Fibroblast of skin of back (primary cell): ENCODE results near the gene MACF1.

Source experiments
- DNase-seq: peaks from one replicate; pipeline ENCODE4 v3.0.0-alpha.2; 2013

The MACF1 gene

GRCh38 chr1:39358491-39358890, 154.0 kb downstream of the MACF1 start:
- no peak for DNase-seq

- DNase-seq, result no peak
Measured at GRCh38 chr1:39359028-39359570, 154.6 kb downstream of the MACF1 start.

- no peak for DNase-seq
Measured at GRCh38 chr1:39360731-39361130, 156.2 kb downstream of the MACF1 start.

- no peak for DNase-seq
Measured at GRCh38 chr1:39361446-39361845, 157.0 kb downstream of the MACF1 start.

- DNase-seq, result no peak
Measured at GRCh38 chr1:39363267-39363666, 158.8 kb downstream of the MACF1 start.

- no peak for DNase-seq
Measured at GRCh38 chr1:39368045-39368444, 163.6 kb downstream of the MACF1 start.

GRCh38 chr1:39369565-39369964, 165.1 kb downstream of the MACF1 start:
- DNase-seq, result no peak

GRCh38 chr1:39370602-39371001, 166.1 kb downstream of the MACF1 start:
- peak; percentile 46 for DNase-seq

- DNase-seq, result no peak
Measured at GRCh38 chr1:39372105-39372504, 167.6 kb downstream of the MACF1 start.

- DNase-seq, result no peak
Measured at GRCh38 chr1:39376656-39377055, 172.2 kb downstream of the MACF1 start.

GRCh38 chr1:39378377-39378776, 173.9 kb downstream of the MACF1 start:
- DNase-seq, result no peak

GRCh38 chr1:39379187-39379586, 174.7 kb downstream of the MACF1 start:
- DNase-seq, result no peak

GRCh38 chr1:39380036-39380435, 175.5 kb downstream of the MACF1 start:
- no peak for DNase-seq

GRCh38 chr1:39381839-39382238, 177.3 kb downstream of the MACF1 start:
- DNase-seq, result peak; percentile 48

- no peak for DNase-seq
Measured at GRCh38 chr1:39384305-39384704, 179.8 kb downstream of the MACF1 start.

- no peak for DNase-seq
Measured at GRCh38 chr1:39385067-39385988, 180.8 kb downstream of the MACF1 start.

- no peak for DNase-seq
Measured at GRCh38 chr1:39386997-39387396, 182.5 kb downstream of the MACF1 start.

- peak; percentile 92 for DNase-seq
Measured at GRCh38 chr1:39387452-39387851, 183.0 kb downstream of the MACF1 start.

- DNase-seq, result peak; percentile 96
Measured at GRCh38 chr1:39391691-39392679, 187.5 kb downstream of the MACF1 start.

GRCh38 chr1:39392851-39393573, 188.5 kb downstream of the MACF1 start:
- DNase-seq, result no peak

- no peak for DNase-seq
Measured at GRCh38 chr1:39393645-39394044, 189.2 kb downstream of the MACF1 start.

GRCh38 chr1:39394059-39394458, 189.6 kb downstream of the MACF1 start:
- DNase-seq, result no peak
